ENCODE data around the gene GCC1. TPM values are rescaled to one million over a fixed set of nuclear protein-coding genes. Genes with fewer than 3 reads are reported as not detected.
"Not testable (repeated sequence)": the region's sequence is repeated elsewhere in the genome, so short reads cannot be mapped to it uniquely, and the experiment has no call there.

Gene GCC1
- total RNA-seq, 1 donor from 2014 or later: 17.4 TPM

GRCh38 chr7:127578711-127579275 lies 6.6 kb downstream of the GCC1 start:
- TF ChIP-seq, protein P1, sequence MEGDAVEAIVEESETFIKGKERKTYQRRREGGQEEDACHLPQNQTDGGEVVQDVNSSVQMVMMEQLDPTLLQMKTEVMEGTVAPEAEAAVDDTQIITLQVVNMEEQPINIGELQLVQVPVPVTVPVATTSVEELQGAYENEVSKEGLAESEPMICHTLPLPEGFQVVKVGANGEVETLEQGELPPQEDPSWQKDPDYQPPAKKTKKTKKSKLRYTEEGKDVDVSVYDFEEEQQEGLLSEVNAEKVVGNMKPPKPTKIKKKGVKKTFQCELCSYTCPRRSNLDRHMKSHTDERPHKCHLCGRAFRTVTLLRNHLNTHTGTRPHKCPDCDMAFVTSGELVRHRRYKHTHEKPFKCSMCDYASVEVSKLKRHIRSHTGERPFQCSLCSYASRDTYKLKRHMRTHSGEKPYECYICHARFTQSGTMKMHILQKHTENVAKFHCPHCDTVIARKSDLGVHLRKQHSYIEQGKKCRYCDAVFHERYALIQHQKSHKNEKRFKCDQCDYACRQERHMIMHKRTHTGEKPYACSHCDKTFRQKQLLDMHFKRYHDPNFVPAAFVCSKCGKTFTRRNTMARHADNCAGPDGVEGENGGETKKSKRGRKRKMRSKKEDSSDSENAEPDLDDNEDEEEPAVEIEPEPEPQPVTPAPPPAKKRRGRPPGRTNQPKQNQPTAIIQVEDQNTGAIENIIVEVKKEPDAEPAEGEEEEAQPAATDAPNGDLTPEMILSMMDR (IDR thresholded peaks at IDR 0.05; ENCODE audit: unreplicated experiment): no peak
- Mint-ChIP-seq H3K9me3 (ENCODE audit: low read depth) (no peaks in the 10 kb centered on the region), H3K4me1 (ENCODE audit: low read depth) (peaks cover 2% of the 10 kb centered on the region), H3K36me3 (ENCODE audit: insufficient read depth) (peaks cover 15% of the 10 kb centered on the region), H3K27ac (no peak overlapping the region), H3K27me3 (no peaks in the 10 kb centered on the region), H3K4me3 (ENCODE audit: low read depth) (no peak overlapping the region)
- DNase-seq (ENCODE audit: low spot score, unreplicated experiment): no peak

- Mint-ChIP-seq H3K4me1 (ENCODE audit: low read depth) (no peaks in the 10 kb centered on the region), H3K27me3 (no peaks in the 10 kb centered on the region), H3K4me3 (ENCODE audit: low read depth) (no peak overlapping the region), H3K36me3 (ENCODE audit: insufficient read depth) (peaks cover 15% of the 10 kb centered on the region), H3K27ac (no peak overlapping the region), H3K9me3 (ENCODE audit: low read depth) (no peaks in the 10 kb centered on the region)
- TF ChIP-seq, protein P1 (IDR thresholded peaks at IDR 0.05; ENCODE audit: unreplicated experiment): peak; percentile 23
- DNase-seq (ENCODE audit: low spot score, unreplicated experiment): no peak
Measured at GRCh38 chr7:127578036-127578684, 7.2 kb downstream of the GCC1 start.

DNA sequence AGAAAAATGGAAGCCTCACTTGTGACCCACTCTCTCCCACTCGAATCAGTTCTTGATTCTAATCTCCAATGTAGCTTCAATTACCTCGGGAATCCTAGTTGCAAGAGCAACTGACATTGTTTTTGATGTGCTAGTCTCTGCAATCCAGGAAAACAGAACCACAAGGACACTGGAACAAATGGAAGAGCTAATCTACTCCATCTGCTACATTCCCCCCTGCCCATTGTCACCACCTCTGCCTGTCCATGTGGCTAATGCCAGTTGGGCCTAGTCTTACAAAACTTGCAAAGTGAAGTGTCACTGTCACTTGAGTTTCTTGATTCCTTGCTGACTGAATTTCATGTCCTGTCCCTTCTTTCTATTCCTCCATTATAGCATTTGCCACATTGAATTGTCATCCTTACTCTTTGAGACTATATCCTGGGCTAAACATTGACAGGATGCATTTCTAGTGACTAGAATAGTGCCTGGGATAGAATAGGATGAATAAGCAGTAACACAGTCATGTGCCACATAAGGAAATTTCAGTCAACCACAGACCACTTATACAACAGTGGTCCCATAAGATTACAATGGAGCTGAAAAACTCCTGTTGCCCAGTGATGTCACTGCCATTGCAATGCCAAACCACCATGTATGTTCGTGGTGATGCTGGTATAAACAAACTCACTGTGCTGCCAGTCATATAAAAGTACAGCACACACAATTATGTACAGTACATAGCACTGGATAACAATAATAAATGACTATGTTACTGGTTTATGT lies 13.5 kb downstream of the GCC1 start:
- no peak for DNase-seq (ENCODE audit: low spot score, unreplicated experiment)
- Mint-ChIP-seq H3K27ac (no peak overlapping the region), H3K27me3 (no peaks in the 10 kb centered on the region), H3K4me1 (ENCODE audit: low read depth) (no peaks in the 10 kb centered on the region), H3K4me3 (ENCODE audit: low read depth) (no peak overlapping the region), H3K36me3 (ENCODE audit: insufficient read depth) (peaks cover 10% of the 10 kb centered on the region), H3K9me3 (ENCODE audit: low read depth) (peaks cover 4% of the 10 kb centered on the region)
- TF ChIP-seq, protein P1 (IDR thresholded peaks at IDR 0.05; ENCODE audit: unreplicated experiment): no peak

DNA sequence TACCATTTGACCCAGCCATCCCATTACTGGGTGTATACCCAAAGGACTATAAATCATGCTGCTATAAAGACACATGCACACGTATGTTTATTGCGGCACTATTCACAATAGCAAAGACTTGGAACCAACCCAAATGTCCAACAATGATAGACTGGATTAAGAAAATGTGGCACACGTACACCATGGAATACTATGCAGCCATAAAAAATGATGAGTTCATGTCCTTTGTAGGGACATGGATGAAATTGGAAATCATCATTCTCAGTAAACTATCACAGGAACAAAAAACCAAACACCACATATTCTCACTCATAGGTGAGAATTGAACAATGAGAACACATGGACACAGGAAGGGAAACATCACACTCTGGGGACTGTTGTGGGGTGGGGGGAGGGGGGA lies 17.4 kb downstream of the GCC1 start:
- Mint-ChIP-seq H3K9me3 (ENCODE audit: low read depth) (peaks cover 12% of the 10 kb centered on the region), H3K36me3 (ENCODE audit: insufficient read depth) (peaks cover 14% of the 10 kb centered on the region)
- H3K27ac Mint-ChIP-seq; H3K27me3 Mint-ChIP-seq; DNase-seq (ENCODE audit: low spot score, unreplicated experiment); H3K4me3 Mint-ChIP-seq (ENCODE audit: low read depth); H3K4me1 Mint-ChIP-seq (ENCODE audit: low read depth): not testable (repeated sequence)

- Mint-ChIP-seq H3K36me3 (ENCODE audit: insufficient read depth) (peaks cover 13% of the 10 kb centered on the region), H3K9me3 (ENCODE audit: low read depth) (peaks cover 14% of the 10 kb centered on the region), H3K4me3 (ENCODE audit: low read depth) (no peak overlapping the region), H3K27me3 (no peaks in the 10 kb centered on the region), H3K27ac (no peak overlapping the region), H3K4me1 (ENCODE audit: low read depth) (no peaks in the 10 kb centered on the region)
- TF ChIP-seq, protein P1 (IDR thresholded peaks at IDR 0.05; ENCODE audit: unreplicated experiment): no peak
- no peak for DNase-seq (ENCODE audit: low spot score, unreplicated experiment)
Measured at GRCh38 chr7:127566242-127566641, 19.2 kb downstream of the GCC1 start.
